Karpas-422 (cell line): ENCODE data around the gene GPR42. TPM values are rescaled to one million over a fixed set of nuclear protein-coding genes. Genes with fewer than 3 reads are reported as not detected.

ENCODE experiments used
- DNase-seq: peaks from one replicate; pipeline ENCODE4 v3.0.0-alpha.2; 2015
- H2AFZ ChIP-seq: fragments of 200-600 bp; sonication (generic); 2 replicates; pipeline ENCODE4 v1.6.1; 2014; ENCODE audit warnings: antibody characterized with exemption, low read length, mixed read lengths
- H3K27ac ChIP-seq: fragments of 200-600 bp; sonication (generic); 2 replicates; pipeline ENCODE4 v1.5.1; 2014; ENCODE audit warnings: mild to moderate bottlenecking, low read length, moderate library complexity
- H3K27me3 ChIP-seq: fragments of 200-600 bp; sonication (generic); 2 replicates; pipeline ENCODE4 v1.6.1; 2014; ENCODE audit warnings: low read length, mixed read lengths
- H3K36me3 ChIP-seq: fragments of 200-600 bp; sonication (generic); 2 replicates; pipeline ENCODE4 v1.6.1; 2014; ENCODE audit warnings: low read length, mixed read lengths; ENCODE audit not compliant: insufficient read depth
- H3K4me1 ChIP-seq: fragments of 200-600 bp; sonication (generic); 2 replicates; pipeline ENCODE4 v1.6.1; 2014; ENCODE audit warnings: mild to moderate bottlenecking, low read length, mixed read lengths
- H3K4me2 ChIP-seq: fragments of 200-600 bp; sonication (generic); 2 replicates; pipeline ENCODE4 v1.6.1; 2014; ENCODE audit warnings: low read length, low read depth, mild to moderate bottlenecking; ENCODE audit not compliant: poor library complexity, severe bottlenecking
- H3K4me3 ChIP-seq: fragments of 200-600 bp; sonication (generic); 2 replicates; pipeline ENCODE4 v1.5.1; 2014; ENCODE audit warnings: mild to moderate bottlenecking, antibody characterized with exemption, low read length, mixed read lengths
- H3K79me2 ChIP-seq: fragments of 200-600 bp; sonication (generic); 2 replicates; pipeline ENCODE4 v1.6.1; 2014; ENCODE audit warnings: mild to moderate bottlenecking, low read length, mixed read lengths
- H3K9ac ChIP-seq: fragments of 200-600 bp; sonication (generic); 2 replicates; pipeline ENCODE4 v1.6.0; 2014; ENCODE audit warnings: low read length
- H3K9me2 ChIP-seq: fragments of 200-600 bp; sonication (generic), shearing (Covaris generic); replicated peaks from 2 replicates; pipeline ENCODE4 v1.6.0; 2014; ENCODE audit warnings: mild to moderate bottlenecking, low read length, moderate library complexity; ENCODE audit not compliant: insufficient read depth
- H3K9me3 ChIP-seq: fragments of 300-700, 200-600 bp; sonication (generic); 2 replicates; pipeline ENCODE4 v1.6.1; 2014; ENCODE audit warnings: low read length, mixed read lengths
- H4K20me1 ChIP-seq: fragments of 200-600 bp; sonication (generic); 2 replicates; pipeline ENCODE4 v1.6.1; 2014; ENCODE audit warnings: mild to moderate bottlenecking, antibody characterized with exemption, low read length, low read depth; ENCODE audit not compliant: insufficient read depth
- small RNA-seq: library from RNA; depleted of rRNA; stranded (forward); fragments of <200 nt; gene quantifications from one replicate; pipeline ENCODE3, GENCODE V24; 2014
- total RNA-seq: library from RNA; depleted of rRNA; stranded (reverse); fragments of >200 nt; shearing (Covaris generic); gene quantifications from 2 replicates; pipeline ENCODE4 v1.2.3, GENCODE V29; 2014; ENCODE audit warnings: low replicate concordance; rRNA removed

Gene GPR42
- total RNA-seq, 1 experiment from 2014 or later = not detected

GRCh38 chr19:35419805-35420204 lies 48.9 kb downstream of the GPR42 start:
- Histone ChIP-seq H4K20me1 (no peaks in the 10 kb centered on the region), H3K4me3 (no peak overlapping the region), H3K27ac (no peak overlapping the region), H3K9ac (no peak overlapping the region), H3K27me3 (no peaks in the 10 kb centered on the region), H3K4me1 (peaks cover 3% of the 10 kb centered on the region; the same call in 1 of the 2 replicates), H3K36me3 (no peaks in the 10 kb centered on the region), H2AFZ (no peak overlapping the region), H3K9me3 (no peaks in the 10 kb centered on the region), H3K79me2 (no peaks in the 10 kb centered on the region), H3K4me2 (no peak overlapping the region), H3K9me2 (no peaks in the 10 kb centered on the region)
- no peak for DNase-seq

GRCh38 chr19:35421362-35421761 lies 50.5 kb downstream of the GPR42 start:
- no peak for DNase-seq
- Histone ChIP-seq H3K9me2 (no peaks in the 10 kb centered on the region), H3K9me3 (no peaks in the 10 kb centered on the region), H4K20me1 (no peaks in the 10 kb centered on the region), H3K27ac (no peak overlapping the region), H3K36me3 (no peaks in the 10 kb centered on the region), H3K4me1 (no peaks in the 10 kb centered on the region), H3K9ac (no peak overlapping the region), H3K27me3 (no peaks in the 10 kb centered on the region), H3K79me2 (no peaks in the 10 kb centered on the region), H2AFZ (no peak overlapping the region), H3K4me2 (no peak overlapping the region), H3K4me3 (no peak overlapping the region)

Small RNA genes within 50 kb of the gene (small RNA-seq; reads per million reads assigned to genes)
- not detected for gene RN7SL491P

Other genes with a start within 250 kb of the GPR42 start
- gene LGI4, start 236.0 kb upstream of the GPR42 start, total RNA-seq = 0.22 TPM in 1 of 2 replicates, not detected in the other
- not detected in 2 replicates for gene FXYD1, start 232.2 kb upstream of the GPR42 start, total RNA-seq
- gene FXYD7, start 227.8 kb upstream of the GPR42 start, total RNA-seq = not detected in 2 replicates
- 89.3 and 134 TPM in 2 replicates for gene FXYD5, start 216.3 kb upstream of the GPR42 start, total RNA-seq
- gene FAM187B, start 142.3 kb upstream of the GPR42 start, total RNA-seq = not detected in 2 replicates
- gene LSR, start 122.1 kb upstream of the GPR42 start, total RNA-seq = 0.63 and 1.2 TPM in 2 replicates
- 97.9 and 224 TPM in 2 replicates for gene USF2, start 102.1 kb upstream of the GPR42 start, total RNA-seq
- gene HAMP, start 88.5 kb upstream of the GPR42 start, total RNA-seq = 0.45 TPM in 1 of 2 replicates, not detected in the other
- gene MAG, start 78.9 kb upstream of the GPR42 start, total RNA-seq = 0.36 TPM in 1 of 2 replicates, not detected in the other
- gene CD22, start 41.9 kb upstream of the GPR42 start, total RNA-seq = 454 and 602 TPM in 2 replicates
- 0.34 and 2.0 TPM in 2 replicates for gene FFAR1, start 23.2 kb upstream of the GPR42 start, total RNA-seq
- gene FFAR3, start 12.6 kb upstream of the GPR42 start, total RNA-seq = not detected in 2 replicates
- not detected in 2 replicates for gene FFAR2, start 77.2 kb downstream of the GPR42 start, total RNA-seq
- gene KRTDAP, start 119.4 kb downstream of the GPR42 start, total RNA-seq = not detected in 2 replicates
- gene DMKN, start 142.6 kb downstream of the GPR42 start, total RNA-seq = 5.0 and 9.3 TPM in 2 replicates
- 0.25 TPM in 1 of 2 replicates, not detected in the other for gene SBSN, start 157.2 kb downstream of the GPR42 start, total RNA-seq
- not detected in 2 replicates for gene GAPDHS, start 162.4 kb downstream of the GPR42 start, total RNA-seq
- gene TMEM147, start 174.6 kb downstream of the GPR42 start, total RNA-seq = 125 and 126 TPM in 2 replicates
- 0.37 and 0.40 TPM in 2 replicates for gene ATP4A, start 192.6 kb downstream of the GPR42 start, total RNA-seq
- gene PMIS2, start 215.1 kb downstream of the GPR42 start, total RNA-seq = not detected in 2 replicates
- gene HAUS5, start 241.7 kb downstream of the GPR42 start, total RNA-seq = 12.5 and 26.2 TPM in 2 replicates